ENCODE data around the gene CMYA5.

The CMYA5 gene

DNA sequence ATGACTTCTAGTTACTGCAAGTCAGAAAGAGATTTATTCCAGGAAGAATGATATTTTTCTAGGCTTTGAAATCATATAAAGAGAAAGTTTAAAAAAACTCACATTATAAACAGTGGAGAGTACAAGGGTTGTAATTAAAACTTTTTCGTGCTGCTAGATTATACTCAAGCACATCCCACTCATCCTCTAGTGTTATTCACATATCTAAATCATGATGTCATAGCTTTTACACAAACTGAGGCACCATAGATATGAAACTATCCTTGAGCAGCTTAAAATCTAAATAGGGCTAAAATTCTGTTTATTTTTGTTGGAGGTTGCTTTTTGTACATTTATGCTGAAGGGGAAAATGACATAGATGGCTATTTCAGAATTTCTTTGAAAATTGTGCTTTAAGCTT, 47.4 kb upstream of the CMYA5 start:
- Histone ChIP-seq H3K4me3 (ENCODE audit: low read depth, low read length, poor library complexity, severe bottlenecking) (no peak overlapping the region), H3K79me2 (ENCODE audit: insufficient read depth, low read length) (no peaks in the 10 kb centered on the region), H3K4me1 (ENCODE audit: insufficient read depth, low read length, severe bottlenecking) (no peaks in the 10 kb centered on the region), H3K9me3 (ENCODE audit: low read length) (no peaks in the 10 kb centered on the region), H3F3A (ENCODE audit: insufficient read depth, low read length) (no peaks in the 10 kb centered on the region), H2AFZ (ENCODE audit: low read length) (no peak overlapping the region), H3K36me3 (ENCODE audit: insufficient read depth, low read length) (peaks cover 83% of the 10 kb centered on the region), H3K9ac (ENCODE audit: low read length) (no peak overlapping the region), H3K27ac (ENCODE audit: low read depth, low read length, poor library complexity, severe bottlenecking) (no peak overlapping the region), H3K9me2 (ENCODE audit: low read depth, low read length) (no peaks in the 10 kb centered on the region), H3K27me3 (ENCODE audit: insufficient read depth, low read length) (no peaks in the 10 kb centered on the region), H3K4me2 (ENCODE audit: low read length) (no peak overlapping the region), H4K20me1 (ENCODE audit: insufficient read depth, low read length) (no peaks in the 10 kb centered on the region)
- TF ChIP-seq EZH2 (IDR thresholded peaks at IDR 0.05; ENCODE audit: borderline replicate concordance, low read length), result no peak
- TF ChIP-seq, protein P1, sequence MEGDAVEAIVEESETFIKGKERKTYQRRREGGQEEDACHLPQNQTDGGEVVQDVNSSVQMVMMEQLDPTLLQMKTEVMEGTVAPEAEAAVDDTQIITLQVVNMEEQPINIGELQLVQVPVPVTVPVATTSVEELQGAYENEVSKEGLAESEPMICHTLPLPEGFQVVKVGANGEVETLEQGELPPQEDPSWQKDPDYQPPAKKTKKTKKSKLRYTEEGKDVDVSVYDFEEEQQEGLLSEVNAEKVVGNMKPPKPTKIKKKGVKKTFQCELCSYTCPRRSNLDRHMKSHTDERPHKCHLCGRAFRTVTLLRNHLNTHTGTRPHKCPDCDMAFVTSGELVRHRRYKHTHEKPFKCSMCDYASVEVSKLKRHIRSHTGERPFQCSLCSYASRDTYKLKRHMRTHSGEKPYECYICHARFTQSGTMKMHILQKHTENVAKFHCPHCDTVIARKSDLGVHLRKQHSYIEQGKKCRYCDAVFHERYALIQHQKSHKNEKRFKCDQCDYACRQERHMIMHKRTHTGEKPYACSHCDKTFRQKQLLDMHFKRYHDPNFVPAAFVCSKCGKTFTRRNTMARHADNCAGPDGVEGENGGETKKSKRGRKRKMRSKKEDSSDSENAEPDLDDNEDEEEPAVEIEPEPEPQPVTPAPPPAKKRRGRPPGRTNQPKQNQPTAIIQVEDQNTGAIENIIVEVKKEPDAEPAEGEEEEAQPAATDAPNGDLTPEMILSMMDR (IDR thresholded peaks at IDR 0.05; ENCODE audit: low read length), result no peak

- no peaks in the 10 kb centered on the region for H3K27me3 ChIP-seq (ENCODE audit: insufficient read depth, low read length)
- no peak for TF ChIP-seq EZH2 (IDR thresholded peaks at IDR 0.05; ENCODE audit: borderline replicate concordance, low read length)
- TF ChIP-seq, protein P1 (IDR thresholded peaks at IDR 0.05; ENCODE audit: low read length), result no peak
- H3K9me2 ChIP-seq (ENCODE audit: low read depth, low read length), result no peaks in the 10 kb centered on the region
- H3K9ac ChIP-seq (ENCODE audit: low read length), result no peak overlapping the region
- H2AFZ ChIP-seq (ENCODE audit: low read length), result no peak overlapping the region
- H3K4me1 ChIP-seq (ENCODE audit: insufficient read depth, low read length, severe bottlenecking), result no peaks in the 10 kb centered on the region
- no peak overlapping the region for H3K27ac ChIP-seq (ENCODE audit: low read depth, low read length, poor library complexity, severe bottlenecking)
- H3K4me2 ChIP-seq (ENCODE audit: low read length), result no peak overlapping the region
- no peaks in the 10 kb centered on the region for H3K9me3 ChIP-seq (ENCODE audit: low read length)
- H3K4me3 ChIP-seq (ENCODE audit: low read depth, low read length, poor library complexity, severe bottlenecking), result no peak overlapping the region
- H4K20me1 ChIP-seq (ENCODE audit: insufficient read depth, low read length), result no peaks in the 10 kb centered on the region
- H3F3A ChIP-seq (ENCODE audit: insufficient read depth, low read length), result no peaks in the 10 kb centered on the region
- peaks cover 50% of the 10 kb centered on the region for H3K36me3 ChIP-seq (ENCODE audit: insufficient read depth, low read length)
- no peaks in the 10 kb centered on the region for H3K79me2 ChIP-seq (ENCODE audit: insufficient read depth, low read length)
Measured at GRCh38 chr5:79653843-79654242, 35.8 kb upstream of the CMYA5 start.

- Histone ChIP-seq H3K4me3 (ENCODE audit: low read depth, low read length, poor library complexity, severe bottlenecking) (no peak overlapping the region), H3K36me3 (ENCODE audit: insufficient read depth, low read length) (peaks cover 30% of the 10 kb centered on the region), H4K20me1 (ENCODE audit: insufficient read depth, low read length) (no peaks in the 10 kb centered on the region), H3K27me3 (ENCODE audit: insufficient read depth, low read length) (no peaks in the 10 kb centered on the region), H2AFZ (ENCODE audit: low read length) (no peak overlapping the region), H3K79me2 (ENCODE audit: insufficient read depth, low read length) (no peaks in the 10 kb centered on the region), H3K9me3 (ENCODE audit: low read length) (no peaks in the 10 kb centered on the region), H3K9ac (ENCODE audit: low read length) (no peak overlapping the region), H3F3A (ENCODE audit: insufficient read depth, low read length) (no peaks in the 10 kb centered on the region), H3K4me2 (ENCODE audit: low read length) (no peak overlapping the region), H3K9me2 (ENCODE audit: low read depth, low read length) (no peaks in the 10 kb centered on the region), H3K27ac (ENCODE audit: low read depth, low read length, poor library complexity, severe bottlenecking) (no peak overlapping the region), H3K4me1 (ENCODE audit: insufficient read depth, low read length, severe bottlenecking) (no peaks in the 10 kb centered on the region)
- TF ChIP-seq, protein P1 (IDR thresholded peaks at IDR 0.05; ENCODE audit: low read length), result no peak
- no peak for TF ChIP-seq EZH2 (IDR thresholded peaks at IDR 0.05; ENCODE audit: borderline replicate concordance, low read length)
Measured at GRCh38 chr5:79663212-79663611, 26.4 kb upstream of the CMYA5 start.

Data from OCI-LY1 (cell line).